Cerebellar nuclear complex (tissue), 1 donor: ENCODE measurements around the gene KCNV2.

Experiments
- DNase-seq, 2 experiments: peaks; one replicate each; lab custom pipeline; 2025; lab: John Stamatoyannopoulos, UW

The KCNV2 gene

GRCh38 chr9:2720179-2720654 lies 2.9 kb downstream of the KCNV2 start:
- DNase-seq, result no peak

DNA sequence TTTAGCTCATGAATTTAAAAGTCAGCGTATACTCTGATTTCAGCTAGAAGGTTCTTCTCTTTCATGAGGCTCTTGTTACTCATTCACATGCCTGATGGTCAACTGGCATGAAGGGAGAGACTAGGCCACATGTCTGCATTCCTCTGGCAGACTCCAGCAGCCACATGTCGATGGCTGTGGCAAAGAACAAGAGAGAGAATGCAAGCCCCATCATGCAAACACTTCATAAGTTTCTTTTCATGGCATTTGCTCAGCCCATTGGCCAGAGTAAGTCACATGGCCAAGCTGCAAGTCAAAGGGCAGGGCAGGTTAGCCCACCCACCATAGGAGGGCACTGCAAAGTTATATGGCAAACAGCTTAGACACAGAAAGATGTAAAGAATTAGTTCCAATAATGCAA lies 5.4 kb downstream of the KCNV2 start:
- no peak for DNase-seq

GRCh38 chr9:2723376-2724065 lies 6.2 kb downstream of the KCNV2 start:
- DNase-seq, result no peak

- DNase-seq, result no peak
Measured at GRCh38 chr9:2725126-2725525, 7.8 kb downstream of the KCNV2 start.

GRCh38 chr9:2725898-2726649 lies 8.8 kb downstream of the KCNV2 start:
- DNase-seq, result no peak

- DNase-seq, result no peak
Measured at GRCh38 chr9:2726650-2727340, 9.5 kb downstream of the KCNV2 start.

DNA sequence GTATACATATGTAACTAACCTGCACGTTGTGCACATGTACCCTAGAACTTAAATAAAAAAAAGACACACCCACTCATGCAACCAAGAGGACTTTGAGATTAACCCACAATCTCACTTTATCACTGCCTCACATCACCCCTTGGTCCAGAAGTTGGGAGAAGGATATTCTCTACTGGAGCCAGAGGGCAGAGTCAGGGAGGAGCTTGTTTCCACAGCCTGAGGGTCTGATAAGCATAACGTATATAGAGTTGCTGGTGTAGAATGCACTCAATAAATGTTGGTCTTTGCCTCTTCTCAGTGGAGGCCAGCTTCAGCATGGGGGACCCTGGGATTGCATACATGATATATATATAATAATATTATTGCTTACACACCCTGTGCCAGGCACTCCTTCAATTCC lies 10.1 kb downstream of the KCNV2 start:
- DNase-seq, result no peak

DNA sequence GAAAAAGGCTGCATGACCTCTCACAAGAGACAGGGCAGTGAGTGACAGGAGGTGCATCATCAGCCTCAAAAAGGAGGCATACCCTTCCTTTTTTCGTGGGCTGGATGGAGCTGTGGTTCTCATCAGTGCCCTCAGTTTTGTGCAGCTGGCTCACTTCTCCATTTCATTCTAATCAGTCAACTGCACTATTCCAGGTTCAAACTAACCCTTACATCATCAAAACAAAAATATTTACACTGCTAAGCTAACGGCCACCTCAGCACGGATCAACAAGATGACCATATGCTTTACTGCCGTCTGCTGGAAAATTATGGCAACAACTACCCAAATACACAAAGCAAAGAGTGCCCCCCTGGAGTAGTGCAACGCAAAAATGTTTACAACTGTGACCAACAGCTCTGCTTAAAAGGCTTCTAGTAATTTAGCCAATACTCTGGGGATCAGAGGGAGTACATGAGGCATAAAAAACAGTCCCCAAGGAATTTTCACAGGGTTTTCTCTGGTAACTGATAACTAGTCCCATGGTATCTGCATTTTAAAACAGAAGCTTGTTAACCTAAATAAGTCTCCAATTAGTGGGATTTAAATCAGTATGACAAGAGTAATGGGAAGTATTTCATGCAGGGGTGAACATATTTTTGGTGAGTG lies 10.8 kb downstream of the KCNV2 start:
- peak in 1 of 2 experiments; percentile 19 for DNase-seq

- DNase-seq, result no peak
Measured at GRCh38 chr9:2729003-2729402, 11.7 kb downstream of the KCNV2 start.

DNA sequence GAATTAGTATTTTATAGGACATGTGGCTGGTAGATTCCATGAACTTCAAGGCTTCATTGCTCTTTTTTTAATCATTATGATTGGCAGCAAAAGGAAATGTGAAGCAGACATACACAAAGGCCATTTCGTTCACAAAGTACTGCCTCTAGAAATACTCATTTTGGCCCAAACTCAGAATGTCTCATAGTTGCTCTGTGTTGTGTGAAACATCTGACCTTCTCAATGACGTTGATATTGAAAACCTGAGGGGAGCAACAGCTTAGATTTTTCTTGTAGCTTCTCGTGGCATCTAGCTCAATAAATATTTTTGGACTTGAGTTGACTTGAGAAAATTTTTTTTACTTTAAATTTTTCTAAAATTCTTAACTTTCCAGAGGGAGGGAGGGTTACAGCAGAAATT lies 12.4 kb downstream of the KCNV2 start:
- no peak for DNase-seq

DNA sequence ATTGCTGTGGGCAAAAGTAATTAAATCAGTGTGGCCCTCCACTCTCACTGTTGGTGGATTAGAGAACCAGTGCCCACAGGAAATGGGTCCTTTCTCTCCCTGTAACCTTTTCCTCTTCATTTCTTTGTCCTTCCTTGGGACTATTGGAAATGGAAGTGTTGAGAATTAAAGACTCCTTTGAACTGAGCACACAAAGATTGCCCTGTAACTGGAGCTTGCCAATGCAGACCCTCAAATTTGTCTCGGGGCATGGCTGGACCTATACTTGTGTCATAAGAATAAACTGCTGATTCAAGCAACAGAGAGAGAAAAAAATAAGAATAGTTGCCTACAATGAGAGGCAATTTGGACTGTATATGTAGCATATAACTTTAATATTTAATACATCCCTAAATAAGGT lies 13.7 kb downstream of the KCNV2 start:
- DNase-seq, result no peak

- no peak for DNase-seq
Measured at GRCh38 chr9:2732492-2732891, 15.2 kb downstream of the KCNV2 start.

DNA sequence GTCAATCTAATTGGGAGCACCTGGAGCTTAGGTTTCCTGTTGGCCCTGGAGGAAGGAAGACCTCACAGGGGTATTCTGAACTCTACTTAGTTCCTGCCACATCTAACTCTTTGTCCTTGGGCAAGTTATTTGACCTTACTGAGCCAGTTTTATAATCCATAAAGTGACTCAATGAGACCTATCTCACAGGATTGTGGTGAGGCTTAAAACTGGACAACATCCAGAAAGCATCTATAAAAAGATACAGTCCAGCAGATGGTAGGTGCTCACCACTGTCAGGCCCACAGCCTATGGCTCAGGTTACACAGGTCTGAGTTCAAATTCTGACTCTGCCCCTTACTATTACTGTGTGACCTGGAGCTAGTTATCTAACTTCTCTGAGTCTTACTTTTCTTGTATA lies 23.3 kb downstream of the KCNV2 start:
- DNase-seq, result no peak

- DNase-seq, result no peak
Measured at GRCh38 chr9:2741441-2742158, 24.3 kb downstream of the KCNV2 start.

GRCh38 chr9:2742214-2742613 lies 24.9 kb downstream of the KCNV2 start:
- no peak for DNase-seq

- DNase-seq, result no peak
Measured at GRCh38 chr9:2743937-2744529, 26.7 kb downstream of the KCNV2 start.

GRCh38 chr9:2745560-2746380 lies 28.5 kb downstream of the KCNV2 start:
- DNase-seq, result no peak

- DNase-seq, result no peak
Measured at GRCh38 chr9:2749485-2749884, 32.2 kb downstream of the KCNV2 start.

- no peak for DNase-seq
Measured at GRCh38 chr9:2755285-2755684, 38.0 kb downstream of the KCNV2 start.

DNA sequence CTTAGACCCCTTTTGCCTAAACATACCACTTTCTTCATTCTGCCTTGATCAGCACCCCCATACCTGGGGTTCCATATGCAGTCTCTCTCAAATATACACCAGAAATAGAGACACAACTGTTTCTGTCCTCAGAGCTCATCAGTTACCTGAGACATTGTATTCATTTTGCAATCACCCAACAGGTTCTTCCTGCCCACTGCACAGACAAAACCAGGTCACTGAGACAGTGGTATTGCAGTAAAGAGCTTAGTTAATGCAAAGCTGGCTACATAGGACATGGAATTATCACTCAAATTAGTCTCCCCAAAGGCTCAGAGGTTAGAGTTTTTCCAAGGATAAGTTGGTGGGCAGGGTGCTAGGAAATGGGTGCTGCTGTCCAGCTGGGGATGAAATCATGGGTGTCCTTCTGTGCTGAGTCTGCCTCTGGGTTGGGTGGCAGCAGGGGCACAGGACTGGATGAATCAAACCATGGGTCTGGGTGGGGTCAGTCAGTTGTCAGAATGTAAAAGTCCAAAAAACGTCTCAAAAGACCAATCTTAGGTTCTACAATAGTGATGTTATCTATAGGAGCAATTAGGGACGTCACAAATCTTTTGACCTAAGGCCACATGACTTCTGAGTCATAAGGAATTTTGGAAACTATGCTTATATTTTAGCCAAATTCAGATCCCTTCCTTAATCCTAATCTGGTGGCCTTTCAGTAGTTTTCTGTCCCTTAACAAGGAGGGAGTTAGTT lies 41.0 kb downstream of the KCNV2 start:
- no peak for DNase-seq
